BE2C (cell line): ENCODE measurements around the gene NOCT.

Experiments
- DNase-seq: peaks from one replicate; pipeline ENCODE4 v3.0.0-alpha.2; 2020
- H3K27me3 ChIP-seq: fragments of 250-450 bp; sonication (Bioruptor Pico); 2 replicates; pipeline ENCODE4 v1.5.1; 2020; ENCODE audit warnings: mild to moderate bottlenecking
- H3K36me3 ChIP-seq: fragments of 250-450 bp; sonication (Bioruptor Pico); 2 replicates; pipeline ENCODE4 v1.5.1; 2020; ENCODE audit warnings: mild to moderate bottlenecking
- H3K4me1 ChIP-seq: fragments of 250-450 bp; sonication (Bioruptor Pico); 2 replicates; pipeline ENCODE4 v1.5.1; 2020
- H3K4me3 ChIP-seq: 2 replicates; pipeline ENCODE4 v1.5.1; 2011; ENCODE audit warnings: low read depth, low read length
- H3K9me3 ChIP-seq: fragments of 250-450 bp; sonication (Bioruptor Pico); 2 replicates; pipeline ENCODE4 v1.5.1; 2020
- CTCF ChIP-seq: IDR thresholded peaks from 2 replicates; pipeline ENCODE4 v1.5.1; 2012; ENCODE audit warnings: mild to moderate bottlenecking, low read depth, low read length

Gene NOCT

GRCh38 chr4:138977524-138977923 lies 38.1 kb upstream of the NOCT start:
- no peaks in the 10 kb centered on the region for H3K27me3 ChIP-seq
- no peaks in the 10 kb centered on the region for H3K4me1 ChIP-seq
- no peak for TF ChIP-seq CTCF
- no peaks in the 10 kb centered on the region for H3K9me3 ChIP-seq
- no peak overlapping the region for H3K4me3 ChIP-seq
- no peak for DNase-seq
- no peaks in the 10 kb centered on the region for H3K36me3 ChIP-seq

- Histone ChIP-seq H3K4me3 (no peak overlapping the region), H3K9me3 (no peaks in the 10 kb centered on the region), H3K27me3 (no peaks in the 10 kb centered on the region), H3K4me1 (no peaks in the 10 kb centered on the region), H3K36me3 (no peaks in the 10 kb centered on the region)
- DNase-seq: no peak
- TF ChIP-seq CTCF: no peak
Observed at GRCh38 chr4:138978028-138978585, 37.5 kb upstream of the NOCT start.

GRCh38 chr4:138978600-138978999 lies 37.0 kb upstream of the NOCT start:
- Histone ChIP-seq H3K9me3 (no peaks in the 10 kb centered on the region), H3K4me1 (no peaks in the 10 kb centered on the region), H3K27me3 (no peaks in the 10 kb centered on the region), H3K4me3 (no peak overlapping the region), H3K36me3 (no peaks in the 10 kb centered on the region)
- DNase-seq: no peak
- no peak for TF ChIP-seq CTCF

- Histone ChIP-seq H3K4me3 (no peak overlapping the region), H3K36me3 (no peaks in the 10 kb centered on the region), H3K27me3 (no peaks in the 10 kb centered on the region), H3K4me1 (no peaks in the 10 kb centered on the region), H3K9me3 (no peaks in the 10 kb centered on the region)
- no peak for DNase-seq
- no peak for TF ChIP-seq CTCF
Observed at GRCh38 chr4:138979742-138980141, 35.8 kb upstream of the NOCT start.

GRCh38 chr4:138981930-138982390 lies 33.6 kb upstream of the NOCT start:
- H3K9me3 ChIP-seq: no peaks in the 10 kb centered on the region
- TF ChIP-seq CTCF: no peak
- H3K4me3 ChIP-seq: no peak overlapping the region
- no peaks in the 10 kb centered on the region for H3K36me3 ChIP-seq
- DNase-seq: no peak
- H3K27me3 ChIP-seq: no peaks in the 10 kb centered on the region
- H3K4me1 ChIP-seq: no peaks in the 10 kb centered on the region

GRCh38 chr4:138982754-138983153 lies 32.8 kb upstream of the NOCT start:
- Histone ChIP-seq H3K4me3 (no peak overlapping the region), H3K9me3 (no peaks in the 10 kb centered on the region), H3K27me3 (no peaks in the 10 kb centered on the region), H3K36me3 (no peaks in the 10 kb centered on the region), H3K4me1 (no peaks in the 10 kb centered on the region)
- TF ChIP-seq CTCF: no peak
- no peak for DNase-seq
